EL (cell line): ENCODE measurements around the gene JAKMIP1.
A peak's percentile ranks its signal among the peaks of the same experiment; 100 is the strongest.
"Not testable (repeated sequence)": the region's sequence is repeated elsewhere in the genome, so short reads cannot be mapped to it uniquely, and the experiment has no call there.

Experiments used
- DNase-seq: peaks from one replicate; pipeline ENCODE4 v3.0.0-alpha.2; 2016

Gene JAKMIP1

DNA sequence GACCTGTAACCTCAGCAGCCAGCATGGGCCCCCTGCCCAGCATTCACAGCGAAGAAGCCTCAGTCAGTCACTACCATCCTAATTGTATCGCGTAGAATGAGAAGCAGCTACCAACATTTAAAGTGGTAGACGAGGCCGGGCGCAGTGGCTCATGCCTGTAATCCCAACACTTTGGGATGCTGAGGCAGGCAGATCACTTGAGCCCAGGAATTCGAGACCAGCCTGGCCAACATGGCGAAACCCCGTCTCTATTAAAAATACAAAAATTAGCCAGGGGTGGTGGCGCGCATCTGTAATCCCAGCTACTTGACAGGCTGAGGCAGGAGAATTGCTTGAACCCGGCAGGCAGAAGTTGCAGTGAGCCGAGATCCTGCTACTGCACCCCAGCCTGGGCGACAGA is 59.3 kb downstream of the JAKMIP1 start:
- not testable (repeated sequence) for DNase-seq

DNA sequence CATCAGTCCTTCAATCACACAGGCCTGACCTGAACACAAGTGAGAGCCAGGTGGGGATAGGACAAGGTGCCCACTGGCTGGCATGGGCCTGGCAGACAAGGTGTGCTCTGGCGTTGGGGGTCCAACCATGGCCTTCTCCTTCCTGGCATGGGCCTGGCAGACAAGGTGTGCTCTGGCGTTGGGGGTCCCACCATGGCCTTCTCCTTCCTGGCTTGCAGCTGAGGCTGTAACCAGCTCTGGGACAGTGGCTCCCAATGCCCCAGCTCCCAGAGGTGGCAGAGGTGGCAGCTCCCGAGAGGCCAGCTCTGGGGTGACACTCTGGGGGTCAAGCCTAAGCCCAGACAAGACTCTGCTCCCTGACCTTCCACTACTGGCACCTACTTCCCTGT is 62.6 kb downstream of the JAKMIP1 start:
- DNase-seq = no peak

DNA sequence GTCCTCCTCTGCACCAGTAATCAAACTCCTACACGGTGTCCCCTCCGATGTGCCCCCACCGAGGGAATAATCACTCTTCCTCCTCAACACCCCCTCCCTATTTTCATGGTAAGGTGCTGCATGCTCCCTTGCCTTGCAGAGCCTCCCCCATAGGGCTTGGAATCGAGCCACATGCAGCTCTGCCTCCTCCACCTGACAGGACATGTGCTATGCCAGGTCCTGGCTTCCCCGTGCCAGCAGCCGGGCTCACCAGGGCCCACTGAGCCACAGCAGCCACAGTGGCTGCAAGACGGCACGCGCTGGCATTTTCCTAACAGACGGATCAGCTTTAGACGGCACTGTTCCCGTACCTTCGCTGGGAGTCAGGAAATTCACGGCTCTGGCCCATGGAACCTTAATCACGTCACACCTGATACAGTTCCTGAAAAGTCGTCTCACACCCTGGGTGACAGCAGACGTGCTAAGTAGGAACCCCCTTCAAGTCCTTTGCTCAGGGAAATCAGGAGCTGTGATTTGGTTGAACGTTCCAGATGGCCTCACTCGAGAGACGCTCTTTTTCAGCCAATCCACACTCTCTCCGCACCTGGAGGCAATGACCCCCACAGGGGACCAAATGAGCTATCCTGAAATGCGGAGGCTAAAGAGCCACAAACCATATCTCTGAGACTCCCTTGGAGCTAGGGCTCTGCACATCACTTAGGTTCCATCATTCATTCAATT is 63.2 kb downstream of the JAKMIP1 start:
- DNase-seq = no peak

DNA sequence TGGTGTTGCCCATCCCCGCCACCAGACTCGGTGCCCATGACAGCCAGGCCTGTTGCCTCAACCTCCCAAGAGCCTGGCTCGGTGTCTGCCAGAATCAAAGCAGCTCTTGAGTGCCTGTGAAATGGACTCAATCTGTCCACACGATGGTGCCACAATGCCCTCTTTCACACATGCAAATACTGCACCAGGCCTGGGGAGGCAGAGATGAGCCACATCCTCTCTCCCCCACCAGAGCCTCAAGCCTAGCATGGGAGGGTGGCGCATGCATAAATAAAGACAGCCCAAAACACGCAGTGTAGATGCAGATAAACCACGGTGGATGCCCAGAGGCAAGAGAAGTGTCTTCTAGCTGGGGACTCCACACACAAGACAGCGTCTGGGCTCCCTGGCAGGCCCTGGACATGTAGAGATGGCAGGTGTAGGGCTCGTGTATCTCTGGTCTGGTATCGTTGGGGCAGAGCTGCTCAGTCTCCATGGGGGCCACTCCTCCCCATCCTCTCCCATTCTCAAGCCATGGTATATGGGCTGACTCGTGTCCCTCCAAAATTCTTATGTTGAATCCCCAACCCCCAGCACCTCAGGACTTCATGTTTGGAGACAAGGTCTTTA is 65.6 kb downstream of the JAKMIP1 start:
- DNase-seq = peak; percentile 8

DNA sequence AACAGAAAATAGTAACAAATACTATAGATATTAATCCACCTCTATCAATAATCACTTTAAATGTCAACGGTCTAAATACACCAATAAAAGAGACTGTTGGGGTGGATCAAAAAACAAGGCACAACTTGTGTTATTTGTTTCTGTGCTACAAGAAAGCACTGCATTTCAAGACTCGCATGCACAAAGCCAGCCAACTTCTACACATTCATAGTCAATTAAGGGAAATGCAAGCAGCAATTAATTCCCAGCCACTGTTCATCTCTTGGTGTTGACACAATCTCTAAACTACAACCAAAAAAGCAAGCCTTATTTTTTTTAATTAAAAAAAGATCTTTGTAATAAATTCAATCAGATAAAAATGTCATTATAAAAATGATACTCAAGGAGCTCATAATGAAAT is 67.6 kb downstream of the JAKMIP1 start:
- DNase-seq = no peak

DNA sequence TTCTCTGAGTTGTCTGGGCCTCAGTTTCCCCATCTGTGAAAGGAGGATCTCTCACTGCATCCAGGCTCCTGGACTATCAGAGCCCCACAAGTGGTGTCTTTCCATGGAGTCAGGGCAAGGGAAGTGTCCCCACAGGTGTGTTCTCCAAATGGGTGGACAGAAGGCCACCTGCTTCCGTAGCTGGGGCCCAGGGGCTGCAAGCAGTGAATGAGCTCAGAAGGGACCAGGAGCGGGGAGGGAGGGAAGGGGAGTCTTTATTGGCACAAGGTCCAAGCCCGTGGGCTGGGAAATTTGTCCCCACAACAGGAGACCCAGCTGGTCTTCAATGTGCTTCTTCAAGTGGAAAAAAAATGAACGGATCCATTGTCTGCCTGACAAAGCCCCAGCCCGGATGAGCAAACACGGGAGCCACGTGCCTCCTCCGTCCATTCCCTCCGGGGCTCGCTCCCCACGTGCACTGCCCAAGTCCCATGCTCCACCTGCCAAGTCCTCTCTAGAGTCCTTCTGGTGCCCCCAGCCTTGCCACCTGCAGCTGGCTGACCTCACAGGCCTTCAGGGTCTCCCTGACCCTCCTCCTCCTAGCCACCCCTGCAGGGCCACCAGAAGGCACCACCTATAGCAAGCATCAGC is 72.0 kb downstream of the JAKMIP1 start:
- DNase-seq = no peak

DNA sequence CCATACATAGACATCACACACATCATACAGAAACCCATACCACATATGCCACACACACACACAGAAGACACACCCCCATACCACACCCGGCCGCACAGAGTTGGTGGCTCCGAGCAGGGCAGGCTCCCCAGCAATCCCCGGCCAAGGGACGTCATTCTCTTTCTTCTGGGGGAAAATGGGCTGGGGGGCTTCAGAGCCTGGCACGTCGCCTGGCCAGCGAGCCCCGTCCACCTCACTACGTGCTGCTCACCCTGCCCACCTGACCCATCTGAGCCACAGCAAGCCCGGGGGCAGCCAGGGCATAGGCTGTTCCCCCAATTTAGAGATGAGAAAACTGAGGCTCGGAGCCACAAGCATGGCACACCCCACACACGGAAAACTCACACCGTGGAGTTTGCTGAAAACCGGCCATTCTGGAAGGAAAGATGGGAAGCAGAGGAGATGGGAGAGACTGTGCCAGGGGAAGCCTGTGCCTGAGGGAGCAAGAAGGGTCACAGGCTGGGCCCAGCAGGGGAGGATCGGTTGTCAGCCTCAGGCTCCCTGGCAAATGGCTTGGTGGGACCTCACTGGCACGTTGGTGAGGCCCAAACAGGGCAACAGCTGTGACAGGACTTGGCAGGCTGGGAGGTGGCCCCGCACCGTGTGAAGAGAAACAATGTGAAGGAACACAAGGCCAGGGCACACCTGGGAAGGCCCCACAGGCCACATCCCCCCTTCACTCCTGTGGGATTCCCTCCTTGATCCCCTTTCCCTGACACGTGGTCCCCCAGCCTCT is 73.2 kb downstream of the JAKMIP1 start:
- no peak for DNase-seq

DNA sequence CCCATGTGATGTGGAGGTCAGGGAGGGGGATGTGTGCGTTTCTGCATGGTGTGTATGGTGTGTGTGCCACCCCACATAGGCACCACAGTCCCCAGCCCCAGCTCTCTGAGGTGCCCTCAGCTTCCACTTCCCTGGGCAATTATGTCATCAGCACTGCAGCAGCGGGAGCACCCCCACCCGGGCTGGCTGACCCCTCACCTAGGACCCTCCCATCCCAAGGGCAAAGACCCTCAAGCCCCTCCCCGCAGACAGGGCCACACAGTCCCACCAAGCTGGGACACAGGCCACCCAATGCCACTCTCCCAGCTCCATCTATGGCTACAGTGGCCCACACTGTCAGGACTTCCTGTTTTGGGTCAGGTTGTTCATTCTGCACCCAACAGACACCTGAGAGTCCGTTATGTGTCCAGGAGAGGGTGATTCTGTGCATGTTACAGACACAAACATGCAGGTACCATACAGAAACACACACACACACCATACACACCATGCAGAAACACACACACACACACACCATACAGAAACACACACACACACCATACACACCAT is 75.2 kb downstream of the JAKMIP1 start:
- no peak for DNase-seq

DNA sequence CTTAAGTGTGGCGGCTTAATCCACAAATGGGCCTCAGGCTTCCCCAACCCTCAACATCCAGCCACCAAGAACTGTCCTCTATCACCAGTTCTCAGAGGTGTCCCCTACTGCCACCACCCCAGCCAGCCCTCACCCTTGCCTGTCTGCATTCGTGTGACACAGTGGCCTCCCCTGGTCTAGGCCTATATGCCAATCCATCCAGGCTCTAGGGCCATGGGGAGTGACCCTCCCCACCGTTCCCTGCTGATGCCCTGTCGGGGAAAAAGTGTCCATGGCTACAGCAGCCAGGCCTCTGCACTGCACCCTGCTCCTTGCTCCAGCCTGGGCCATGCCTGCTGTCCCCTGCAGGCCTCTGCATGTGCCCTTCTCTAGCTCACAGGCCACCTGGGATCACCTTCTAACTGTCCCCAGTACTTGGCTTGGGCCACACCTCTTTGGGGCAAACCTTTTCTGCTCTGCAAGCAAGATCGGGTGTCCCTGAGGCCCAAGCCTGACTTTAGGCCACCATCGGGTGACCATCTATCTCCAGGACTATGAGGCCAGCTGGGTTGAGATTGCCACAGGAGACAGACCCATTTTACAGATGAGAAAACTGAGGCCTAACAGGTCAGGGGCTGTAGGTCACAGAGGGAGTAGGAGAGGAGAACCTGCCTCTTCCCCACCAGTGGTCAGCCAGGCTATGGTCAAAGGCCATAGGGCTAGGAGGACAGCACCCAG is 75.8 kb downstream of the JAKMIP1 start:
- DNase-seq = no peak

DNA sequence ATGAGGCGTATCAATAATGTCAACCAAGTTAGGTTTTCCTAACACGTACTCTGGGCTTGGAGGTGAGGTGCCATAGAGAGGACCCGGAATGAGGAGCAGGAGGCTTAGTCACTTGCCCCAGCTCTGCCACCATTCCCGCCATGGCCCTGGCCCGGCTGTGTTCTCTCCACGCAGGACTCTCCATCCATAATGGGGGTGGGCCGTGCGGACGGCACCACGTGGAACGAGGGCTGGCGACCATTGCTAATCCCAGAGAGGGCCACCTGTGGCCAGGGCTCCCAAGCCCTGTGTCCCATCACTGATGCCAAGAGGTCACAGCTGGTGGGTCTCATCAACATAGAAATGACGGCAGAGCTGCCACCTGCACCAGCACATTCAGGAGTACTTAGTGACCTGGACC is 76.4 kb downstream of the JAKMIP1 start:
- no peak for DNase-seq

DNA sequence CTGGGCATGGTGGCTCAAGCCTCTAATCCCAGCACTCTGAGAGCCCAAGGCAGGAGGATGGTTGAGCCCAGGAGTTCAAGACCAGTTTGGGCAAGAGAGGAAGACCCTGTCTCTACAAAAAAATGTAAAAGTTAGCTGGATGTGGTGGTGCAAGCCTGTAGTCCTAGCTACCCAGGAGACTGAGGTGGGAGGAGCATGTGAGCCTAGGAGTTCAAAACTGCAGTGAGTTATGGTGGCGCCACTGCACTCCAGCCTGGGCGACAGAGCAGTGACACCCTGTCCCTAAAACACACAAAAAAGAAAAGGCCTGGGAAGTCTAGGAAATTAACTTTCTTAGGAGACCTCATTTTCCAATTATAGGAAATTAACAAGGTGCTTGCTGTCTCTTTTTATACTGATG is 76.8 kb downstream of the JAKMIP1 start:
- DNase-seq = no peak

DNA sequence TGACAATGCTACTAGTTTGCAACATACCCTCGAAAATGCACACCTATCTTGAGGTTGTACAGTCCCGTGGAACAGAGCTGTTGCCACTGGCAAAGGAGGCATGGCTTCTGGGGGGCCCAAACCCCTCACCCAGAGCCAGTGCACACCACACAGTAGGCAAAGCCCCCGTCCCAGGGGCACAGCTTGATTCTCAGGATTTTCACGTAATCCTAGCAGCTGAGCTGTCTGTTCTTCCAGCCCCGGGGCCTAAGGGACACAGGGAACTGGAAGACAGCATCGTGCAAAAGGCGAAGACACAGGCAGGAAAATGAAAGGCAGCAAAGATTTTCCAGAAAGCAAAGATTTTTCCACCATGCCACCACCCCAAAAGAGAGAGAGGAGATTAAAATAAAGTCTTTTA is 77.2 kb downstream of the JAKMIP1 start:
- no peak for DNase-seq

DNA sequence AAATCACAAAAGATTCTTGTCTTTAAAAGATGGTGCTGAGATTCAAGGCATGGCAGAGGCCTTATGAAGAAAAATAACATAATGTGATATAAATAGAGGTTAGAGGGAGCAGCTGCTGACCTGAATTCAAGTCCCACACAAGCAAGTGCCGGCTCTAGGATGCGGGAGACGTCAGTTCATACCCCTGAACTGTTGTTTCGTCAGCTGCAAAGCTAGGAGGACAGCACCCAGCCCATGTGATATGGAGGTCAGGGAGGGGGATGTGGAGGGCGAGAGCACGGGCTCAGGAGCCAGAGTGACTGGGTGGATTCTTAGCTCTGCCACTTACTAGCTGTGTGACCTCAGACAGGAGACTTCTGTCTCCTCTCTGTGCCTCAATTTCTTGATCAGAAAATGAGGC is 77.9 kb downstream of the JAKMIP1 start:
- no peak for DNase-seq

DNA sequence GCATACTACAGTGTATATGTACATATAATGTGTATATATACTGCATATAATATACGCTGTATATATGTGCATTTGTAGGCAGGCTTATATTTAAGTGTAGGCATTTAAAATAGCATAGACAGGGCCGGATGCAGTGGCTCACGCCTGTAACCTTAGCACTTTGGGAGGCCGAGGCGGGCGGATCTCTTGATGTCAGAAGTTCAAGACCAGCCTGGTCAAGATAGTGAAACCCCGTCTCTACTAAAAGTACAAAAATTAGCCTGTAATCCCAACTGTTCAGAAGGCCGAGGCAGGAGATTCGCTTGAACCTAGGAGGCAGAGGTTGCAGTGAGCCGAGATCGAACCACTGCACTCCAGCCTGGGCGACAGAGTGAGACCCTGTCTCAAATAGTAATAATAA is 78.4 kb downstream of the JAKMIP1 start:
- DNase-seq = no peak

DNA sequence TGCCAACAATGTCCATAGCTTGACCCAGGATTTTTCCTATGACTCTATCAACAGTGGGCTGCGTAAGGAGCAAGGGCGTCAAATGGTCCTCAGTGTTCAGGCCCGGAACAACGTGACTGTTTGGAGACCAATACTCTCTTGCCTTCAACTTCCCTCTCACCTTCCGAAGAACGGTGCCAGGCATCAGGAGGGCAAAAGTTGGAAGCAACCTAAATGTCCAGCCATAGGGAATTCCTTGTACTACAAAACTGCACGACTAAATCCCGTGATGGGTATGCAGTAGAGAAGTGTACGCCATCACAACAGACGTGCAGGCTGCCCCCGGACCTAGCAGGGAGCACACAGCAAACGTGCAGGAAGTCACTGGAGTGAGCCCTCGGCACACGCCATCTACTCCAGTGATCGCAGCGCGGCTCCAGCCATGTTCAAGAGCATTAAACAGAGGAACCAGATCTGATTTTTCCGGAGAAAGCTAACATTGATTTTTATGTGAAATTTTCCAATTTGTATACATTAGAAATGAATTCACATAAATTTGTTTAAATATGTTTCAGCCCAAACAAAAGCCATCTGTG is 79.0 kb downstream of the JAKMIP1 start:
- DNase-seq = no peak

DNA sequence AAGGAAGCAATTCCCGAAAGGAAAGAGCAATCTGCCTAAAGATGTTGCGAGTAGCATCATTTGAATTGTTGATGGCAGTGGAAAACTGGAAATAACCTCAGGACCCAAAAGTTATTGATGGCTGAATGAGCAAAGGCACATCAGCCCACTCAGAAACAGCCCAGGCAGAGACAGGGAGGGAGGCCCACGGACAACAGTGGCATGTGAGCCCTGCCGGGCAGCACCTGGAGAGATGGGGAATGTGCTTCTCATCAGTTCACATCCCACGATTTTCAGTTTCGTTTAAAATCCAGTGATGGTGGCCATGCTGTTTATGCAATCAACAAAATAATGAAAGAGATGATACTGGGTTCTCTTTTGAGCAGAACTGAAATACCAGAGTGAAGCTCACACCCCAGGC is 80.0 kb downstream of the JAKMIP1 start:
- no peak for DNase-seq

DNA sequence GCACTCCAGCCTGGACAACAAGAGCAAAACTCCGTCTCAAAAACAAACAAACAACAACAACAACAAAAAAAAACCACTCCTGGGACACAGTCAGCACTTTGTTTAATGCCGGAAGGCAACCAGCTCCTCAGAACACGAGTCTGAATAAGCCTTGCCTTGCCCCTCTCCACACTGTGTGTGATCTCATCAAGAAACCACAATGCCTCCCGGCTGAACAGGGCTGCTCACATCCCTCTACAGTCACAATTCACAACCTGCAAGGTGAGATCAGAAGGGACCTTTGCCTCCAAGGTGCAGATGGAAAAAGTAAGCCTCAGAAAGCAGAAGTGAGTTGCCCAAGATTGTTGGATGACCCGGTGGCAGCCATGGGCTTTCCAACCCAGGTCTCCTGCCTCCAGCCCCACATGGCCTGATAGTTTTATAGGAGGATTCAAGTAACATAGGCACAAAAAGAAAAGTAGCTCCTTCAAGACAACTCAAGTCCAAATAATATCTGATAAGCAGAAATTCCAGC is 80.8 kb downstream of the JAKMIP1 start:
- no peak for DNase-seq

DNA sequence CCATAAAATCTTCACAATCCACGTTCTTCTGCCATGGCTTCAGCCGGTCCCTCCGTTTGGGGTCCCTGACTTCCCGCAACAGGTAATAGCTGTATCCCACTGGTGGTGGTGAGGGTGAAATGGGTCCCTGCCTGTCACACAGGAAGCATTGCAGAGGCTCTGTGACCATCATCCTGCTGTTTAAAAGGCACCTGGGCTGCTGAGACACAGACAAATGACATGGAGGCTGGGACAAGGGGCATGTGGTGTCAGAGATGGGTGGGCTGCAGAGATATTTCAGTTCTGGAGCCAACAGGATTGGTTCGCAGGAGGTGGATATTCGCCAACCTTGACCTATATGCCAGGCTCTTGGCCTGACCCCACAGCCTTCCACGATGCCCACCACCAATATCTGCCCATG is 82.1 kb downstream of the JAKMIP1 start:
- no peak for DNase-seq

DNA sequence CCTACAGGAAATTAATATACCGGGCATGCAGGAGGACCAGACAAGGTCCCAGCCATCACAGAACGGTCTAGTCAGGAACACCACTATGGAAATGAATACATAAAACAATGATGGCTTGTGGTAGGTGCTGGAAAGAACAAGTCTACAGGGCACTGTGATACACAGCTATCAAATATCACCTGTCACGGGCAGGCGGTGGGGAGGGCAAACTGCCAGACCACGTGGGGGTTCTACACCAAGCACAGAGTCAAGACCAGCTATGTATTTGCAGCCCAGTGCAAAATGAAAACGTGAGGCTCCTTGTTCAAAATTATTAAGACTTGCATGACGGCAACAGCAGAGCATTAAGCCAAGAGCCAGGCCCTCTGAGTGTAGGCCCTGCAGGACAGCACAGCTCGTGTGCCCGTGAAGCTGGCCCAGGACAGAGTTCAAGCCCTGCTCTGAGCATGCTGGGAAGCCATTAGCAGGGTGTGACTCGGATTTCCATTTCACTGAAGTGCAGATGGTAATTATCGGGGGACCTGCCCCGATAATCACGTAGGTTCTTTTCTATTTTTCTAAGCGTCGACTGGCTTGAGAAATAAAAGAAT is 83.6 kb downstream of the JAKMIP1 start:
- DNase-seq = no peak

DNA sequence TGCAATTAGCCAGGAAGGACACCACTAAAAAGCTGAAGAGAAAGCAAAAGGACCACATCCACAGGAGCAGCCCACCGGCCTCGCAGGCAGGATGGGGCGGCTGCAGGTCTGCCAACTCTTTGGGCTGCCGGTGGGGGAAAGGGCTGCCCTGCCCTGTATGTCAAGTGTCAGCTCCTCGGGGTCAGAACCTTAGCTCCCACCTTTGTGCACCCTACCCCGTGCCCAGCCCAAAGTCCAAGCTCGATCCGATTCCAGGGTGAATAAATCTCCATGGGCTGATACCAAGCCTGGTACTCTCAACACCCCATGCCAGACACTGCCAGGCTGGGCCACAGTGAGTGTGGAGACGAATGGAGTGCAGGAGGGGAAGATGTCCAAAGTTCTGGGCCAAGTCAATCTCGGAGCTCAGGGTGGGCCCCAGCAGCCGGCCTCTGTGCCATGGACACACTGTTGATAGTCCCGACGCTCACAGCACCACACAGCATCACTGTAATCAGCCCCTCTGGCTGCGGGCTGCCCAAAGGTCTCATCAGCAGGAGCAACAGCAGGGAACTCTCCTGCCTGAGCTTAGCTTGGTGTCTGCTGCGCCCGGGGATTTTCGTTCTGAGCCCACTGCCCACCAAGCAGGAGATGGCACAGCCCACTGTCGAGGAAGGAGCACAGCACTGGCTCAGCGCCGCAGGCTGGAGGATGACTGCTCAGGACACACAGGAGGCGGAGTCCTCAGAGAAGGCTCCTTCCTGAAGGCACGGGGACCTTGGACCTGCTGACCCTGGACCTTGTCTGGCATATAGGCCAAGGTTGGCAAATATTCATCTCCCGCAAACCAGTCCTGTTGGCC is 84.4 kb downstream of the JAKMIP1 start:
- no peak for DNase-seq

DNA sequence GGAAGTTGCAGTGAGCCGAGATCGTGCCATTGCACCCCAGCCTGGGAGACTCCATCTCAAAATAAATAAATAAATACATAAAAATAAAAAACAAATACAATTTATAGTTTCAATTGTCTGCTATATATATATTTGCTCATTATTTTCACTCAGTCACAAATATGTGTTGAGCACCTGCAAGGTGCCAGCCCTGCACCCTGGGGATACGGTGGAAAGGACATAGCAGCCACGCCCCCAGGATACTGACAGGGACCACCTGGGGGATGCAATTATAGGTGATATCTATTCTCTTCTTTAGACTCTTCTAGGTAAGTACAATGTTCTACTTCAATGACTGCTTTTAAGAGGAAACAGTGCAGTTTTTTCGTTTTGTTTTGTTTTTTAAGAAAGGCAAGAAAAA is 85.0 kb downstream of the JAKMIP1 start:
- no peak for DNase-seq
